Right renal cortex interstitium (tissue), 3 donors: ENCODE data around the gene CRYL1. TPM values are rescaled to one million over a fixed set of nuclear protein-coding genes. Genes with fewer than 3 reads are reported as not detected.

Source experiments
- DNase-seq, 3 donors: peaks; one replicate each; pipeline ENCODE4 v3.0.0-alpha.2; 2013; ENCODE audit warnings: low read depth in 3 of 3, low spot score in 2 of 3
- polyA plus RNA-seq, 3 donors: library from polyadenylated mRNA; unstranded; fragments of 120-200 nt; gene quantifications; one replicate each; pipeline ENCODE4 v1.2.1, GENCODE V29; 2013; ENCODE audit not compliant: insufficient read length in 3 of 3

Gene CRYL1
- polyA plus RNA-seq, 3 donors = 143 to 151 (median 146) TPM

GRCh38 chr13:20388184-20388583, 137.5 kb downstream of the CRYL1 start:
- DNase-seq = no peak

- DNase-seq = no peak
These were observed 138.2 kb downstream of the CRYL1 start for GRCh38 chr13:20387441-20387971.

DNA sequence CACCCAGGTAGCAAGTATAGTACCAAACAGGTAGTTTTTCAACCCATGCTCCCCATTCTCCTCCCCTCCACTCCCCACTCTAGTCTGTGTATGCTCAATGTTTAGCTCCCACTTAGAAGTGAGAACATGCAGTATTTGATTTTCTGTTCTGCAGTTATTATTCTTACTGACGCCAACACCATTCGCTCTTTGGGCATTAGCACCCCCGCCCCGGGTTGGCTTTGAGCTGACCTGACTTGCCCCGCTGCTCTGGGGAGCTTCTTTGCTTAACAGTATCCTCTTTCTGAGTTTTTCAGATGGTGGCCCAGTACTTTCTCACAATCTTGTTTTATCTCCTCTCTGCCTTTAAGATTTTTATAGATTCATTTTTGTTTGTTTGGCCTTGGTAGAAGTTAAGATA, 138.7 kb downstream of the CRYL1 start:
- DNase-seq = no peak

- no peak for DNase-seq
These were observed 142.6 kb downstream of the CRYL1 start for GRCh38 chr13:20383058-20383457.

- DNase-seq = no peak
These were observed 144.3 kb downstream of the CRYL1 start for GRCh38 chr13:20381401-20381800.

DNA sequence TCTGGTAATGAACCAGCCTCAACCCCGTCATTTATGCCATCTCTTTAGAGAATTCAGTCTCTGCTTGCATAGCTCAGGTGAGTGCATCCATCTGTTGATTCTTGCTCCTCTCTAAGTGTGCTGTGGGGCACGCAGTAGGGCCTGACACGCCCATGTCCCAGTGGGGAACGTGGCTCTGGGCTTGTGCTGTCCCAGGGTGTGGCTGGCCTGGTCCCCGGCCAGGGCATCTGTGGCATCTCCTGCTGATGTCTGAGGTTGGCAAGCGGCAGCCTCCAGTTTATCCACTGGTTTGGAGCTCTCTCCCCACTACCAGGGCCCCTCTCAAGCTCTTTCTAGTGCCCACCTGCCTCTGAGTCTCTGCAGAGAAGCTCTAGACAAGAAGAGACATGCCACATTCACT, 146.9 kb downstream of the CRYL1 start:
- DNase-seq = no peak

DNA sequence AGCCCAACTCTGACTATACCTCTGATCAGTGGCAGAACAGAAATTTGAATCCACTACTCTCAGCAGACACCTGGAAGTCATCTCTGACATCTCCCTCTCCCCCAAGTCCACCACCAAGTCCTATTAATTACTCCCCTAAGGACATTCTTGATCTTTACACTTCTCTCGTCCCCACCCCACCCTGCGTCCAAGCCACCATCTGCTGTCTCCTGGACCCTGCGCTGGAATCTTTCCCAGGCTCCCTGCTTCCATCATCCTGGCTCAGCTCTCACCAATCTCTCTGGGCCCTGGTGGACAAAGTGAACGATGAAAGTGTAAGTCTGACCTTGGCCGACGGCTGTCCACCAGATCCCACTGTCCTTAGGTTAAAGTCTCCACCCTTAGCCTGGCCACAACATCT, 147.9 kb downstream of the CRYL1 start:
- DNase-seq = no peak

GRCh38 chr13:20375871-20376270, 149.8 kb downstream of the CRYL1 start:
- DNase-seq = no peak

DNA sequence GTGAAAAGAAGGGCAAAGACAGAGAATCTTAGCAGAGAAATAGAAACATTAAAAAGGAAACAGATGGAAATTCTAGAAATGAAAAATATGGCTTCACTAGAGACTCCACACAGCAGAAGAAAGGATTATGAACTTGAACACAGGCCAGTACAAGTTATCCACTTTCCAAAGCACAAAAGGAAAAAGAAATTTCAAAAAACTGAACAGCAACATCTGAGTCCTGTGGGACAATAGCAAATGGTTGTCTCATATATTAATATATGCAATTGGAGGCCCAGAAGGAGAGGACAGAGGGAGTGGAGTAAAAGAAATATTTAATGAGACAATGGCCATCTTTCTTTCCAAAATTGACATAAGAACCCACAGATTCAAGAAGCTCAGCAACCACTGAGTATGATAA, 151.8 kb downstream of the CRYL1 start:
- DNase-seq = no peak

- no peak for DNase-seq
These were observed 153.8 kb downstream of the CRYL1 start for GRCh38 chr13:20371825-20372224.

GRCh38 chr13:20370815-20371421, 154.7 kb downstream of the CRYL1 start:
- no peak for DNase-seq

GRCh38 chr13:20369886-20370361, 155.7 kb downstream of the CRYL1 start:
- no peak for DNase-seq

DNA sequence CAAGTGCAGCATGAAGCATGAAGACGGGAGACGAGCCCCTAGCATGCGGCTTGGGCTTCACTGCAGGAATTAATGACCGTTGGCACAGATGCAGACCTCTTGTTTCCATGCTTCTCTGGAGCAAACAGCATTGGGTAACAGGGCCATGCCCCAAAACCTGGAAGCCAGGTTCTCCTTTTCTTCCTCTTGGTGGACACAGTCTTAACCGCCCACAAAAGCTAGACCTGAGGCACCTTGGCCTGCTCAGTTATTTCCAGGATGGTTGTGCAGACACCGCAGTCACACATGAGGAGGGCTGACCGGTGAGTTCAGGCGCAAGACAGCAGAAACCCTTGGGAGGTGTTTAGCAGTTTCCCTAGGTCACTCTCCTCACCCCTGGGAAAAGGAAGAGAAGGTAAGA, 159.6 kb downstream of the CRYL1 start:
- no peak for DNase-seq

DNA sequence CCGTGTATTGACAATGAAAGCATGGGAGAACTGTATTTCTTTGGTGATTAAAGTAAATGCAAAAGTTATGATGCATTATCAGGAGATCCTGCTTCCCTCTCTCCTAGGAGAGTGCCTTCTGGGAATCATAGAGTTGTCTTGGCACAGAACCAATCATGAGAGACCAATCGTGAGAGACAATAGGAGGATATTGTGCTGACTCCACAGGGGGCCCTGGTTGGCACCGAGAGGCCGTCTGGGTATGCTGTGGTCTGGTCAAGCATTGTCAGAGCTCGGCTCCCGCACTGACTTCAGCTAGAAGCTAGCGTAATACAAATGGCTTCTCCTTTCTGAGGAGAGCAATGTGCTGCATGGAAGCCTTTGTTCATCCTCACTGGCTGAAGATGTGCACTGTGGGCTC, 162.1 kb downstream of the CRYL1 start:
- DNase-seq = no peak

GRCh38 chr13:20363172-20363571, 162.5 kb downstream of the CRYL1 start:
- DNase-seq = no peak

GRCh38 chr13:20362484-20363041, 163.1 kb downstream of the CRYL1 start:
- no peak for DNase-seq

DNA sequence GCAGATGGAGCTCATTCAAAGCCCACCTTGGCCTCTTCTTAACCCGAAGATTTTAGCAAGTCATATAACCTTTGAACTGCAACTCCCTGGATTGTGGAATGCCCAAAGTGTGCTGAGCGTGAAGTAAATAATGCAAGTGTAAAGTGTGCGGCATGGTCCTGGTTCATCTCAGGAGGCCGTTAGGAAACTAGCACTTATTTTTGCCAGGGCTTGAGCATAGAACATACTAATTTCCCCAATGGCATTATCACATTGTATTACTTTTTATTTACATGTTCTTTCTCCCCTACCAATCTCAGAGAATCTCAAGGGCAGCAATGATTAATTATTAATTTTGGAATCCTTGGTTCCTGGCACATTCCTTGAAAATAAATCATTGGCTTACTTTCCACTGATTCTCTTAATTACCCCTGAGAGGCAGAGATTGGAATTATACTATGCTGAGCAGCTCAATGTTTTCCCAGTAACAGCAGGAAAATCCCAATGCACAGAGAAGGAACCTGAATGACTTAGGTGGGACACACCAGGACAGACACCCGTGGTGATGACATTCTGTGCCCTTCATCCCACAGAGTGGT, 164.7 kb downstream of the CRYL1 start:
- peak in 1 of 3 donors; percentile 19 for DNase-seq

GRCh38 chr13:20360041-20360491, 165.6 kb downstream of the CRYL1 start:
- DNase-seq = no peak

GRCh38 chr13:20359335-20359734, 166.3 kb downstream of the CRYL1 start:
- no peak for DNase-seq

- no peak for DNase-seq
These were observed 167.6 kb downstream of the CRYL1 start for GRCh38 chr13:20358022-20358421.

DNA sequence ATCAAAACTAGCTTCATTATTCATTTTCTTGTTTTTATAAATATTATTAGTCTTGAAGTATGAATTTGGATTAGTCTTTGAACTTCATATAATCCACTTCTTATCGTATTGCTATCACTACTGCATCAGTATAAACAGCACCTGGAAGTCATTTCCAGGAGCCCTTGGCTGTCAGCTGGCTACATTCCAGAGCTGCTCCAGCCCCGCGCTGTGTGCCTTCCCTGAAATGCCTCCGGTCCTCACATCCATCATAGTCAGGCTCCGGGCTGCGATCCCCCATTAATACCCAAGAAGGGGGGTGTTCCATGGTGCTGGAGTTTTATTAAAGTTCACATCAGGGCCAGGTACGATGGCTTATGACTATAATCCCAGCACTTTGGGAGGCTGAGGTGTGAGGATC, 169.2 kb downstream of the CRYL1 start:
- DNase-seq = peak in 1 of 3 donors; percentile 21

DNA sequence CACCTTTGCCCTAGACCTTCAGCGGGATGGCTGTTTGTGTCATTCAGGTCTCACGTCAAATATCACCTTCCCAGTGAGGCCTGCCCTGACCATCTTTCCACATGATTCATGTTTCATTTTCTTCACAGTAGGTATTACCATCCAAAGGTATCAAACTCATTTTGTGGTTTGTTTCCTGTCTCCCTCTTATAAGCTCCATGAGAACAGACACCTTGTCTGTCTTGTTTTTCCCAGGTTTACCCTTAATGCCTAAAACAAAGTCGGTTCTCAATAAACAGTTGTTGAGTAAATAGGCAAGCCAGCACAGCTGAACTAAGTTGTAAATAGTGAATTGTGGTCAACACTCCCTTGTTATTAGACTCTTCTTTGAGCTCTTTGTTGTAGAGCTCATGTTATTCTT, 170.9 kb downstream of the CRYL1 start:
- DNase-seq = no peak
